H1 (cell line): ENCODE measurements around the gene FIP1L1.

Source experiments
- ASH2L ChIP-seq: fragments of 200-600, 300-600 bp; sonication (generic); IDR thresholded peaks from one replicate; pipeline ENCODE4 v1.7.1; 2017; ENCODE audit warnings: low read length
- CHD1 ChIP-seq: IDR thresholded peaks from 2 replicates; pipeline ENCODE4 v1.6.1; 2012; ENCODE audit warnings: low read depth, low read length, improper control_type of control experiment
- EZH2 ChIP-seq: fragments of 200-600 bp; sonication (generic); IDR thresholded peaks from 2 replicates; pipeline ENCODE4 v1.7.1; 2012; ENCODE audit warnings: low read depth, mild to moderate bottlenecking, moderate library complexity, low read length, inconsistent platforms; ENCODE audit not compliant: severe bottlenecking
- GTF2F1 ChIP-seq: IDR thresholded peaks from 2 replicates; pipeline ENCODE4 v1.6.1; 2012; ENCODE audit warnings: low read depth, low read length, improper control_type of control experiment, borderline replicate concordance
- HDAC2 ChIP-seq, 2 experiments: fragments of 300-600 bp in 1 of 2; sonication (generic) in 1 of 2; IDR thresholded peaks; 2 replicates each; pipeline ENCODE4 v1.6.1; 2011 to 2012; ENCODE audit warnings: low read depth in 2 of 2, low read length in 2 of 2, mild to moderate bottlenecking in 2 of 2, moderate library complexity in 2 of 2, borderline replicate concordance in 1 of 2, inconsistent platforms in 1 of 2
- MAFK ChIP-seq: IDR thresholded peaks from 2 replicates; pipeline ENCODE4 v1.6.1; 2012; ENCODE audit warnings: low read depth, mild to moderate bottlenecking, improper control_type of control experiment, low read length
- NANOG ChIP-seq: IDR thresholded peaks from 2 replicates; pipeline ENCODE4 v1.6.1; 2011; ENCODE audit warnings: low read length, low read depth, mild to moderate bottlenecking, inconsistent platforms; ENCODE audit not compliant: insufficient read depth, poor library complexity, severe bottlenecking
- NRF1 ChIP-seq: IDR thresholded peaks from 2 replicates; pipeline ENCODE4 v1.6.1; 2011; ENCODE audit warnings: mild to moderate bottlenecking, low read depth, low read length, improper control_type of control experiment
- POLR2A ChIP-seq, 2 experiments: IDR thresholded peaks; 1 replicate in 1 of 2; 2 replicates in 1 of 2; pipeline ENCODE4 v1.6.1; 2011; ENCODE audit warnings: low read depth in 2 of 2, low read length in 2 of 2, mild to moderate bottlenecking in 2 of 2; ENCODE audit errors: control extremely low read depth in 1 of 2
- RFX5 ChIP-seq: IDR thresholded peaks from 2 replicates; pipeline ENCODE4 v1.6.1; 2011; ENCODE audit warnings: low read depth, low read length, improper control_type of control experiment, borderline replicate concordance
- SP1 ChIP-seq: IDR thresholded peaks from 2 replicates; pipeline ENCODE4 v1.6.1; 2011; ENCODE audit warnings: low read depth, low read length
- ZNF274 ChIP-seq: IDR thresholded peaks from 2 replicates; pipeline ENCODE4 v1.7.0; 2012; ENCODE audit warnings: low read length, borderline replicate concordance; ENCODE audit errors: extremely low read depth
- TF ChIP-seq, protein P1 (sequence below), 3 experiments: IDR thresholded peaks; 1 replicate in 2 of 3; 2 replicates in 1 of 3; pipeline versions ENCODE4 v1.5.1 to v1.6.1; 2011; ENCODE audit warnings: low read length in 3 of 3, mild to moderate bottlenecking in 3 of 3, inconsistent platforms in 2 of 3, low read depth in 1 of 3, moderate library complexity in 1 of 3; ENCODE audit not compliant: insufficient read depth in 1 of 3; ENCODE audit errors: control extremely low read depth in 1 of 3
- TF ChIP-seq, protein P2 (sequence below): IDR thresholded peaks from 2 replicates; pipeline ENCODE4 v1.6.1; 2012; ENCODE audit warnings: low read length, inconsistent platforms

DNA sequence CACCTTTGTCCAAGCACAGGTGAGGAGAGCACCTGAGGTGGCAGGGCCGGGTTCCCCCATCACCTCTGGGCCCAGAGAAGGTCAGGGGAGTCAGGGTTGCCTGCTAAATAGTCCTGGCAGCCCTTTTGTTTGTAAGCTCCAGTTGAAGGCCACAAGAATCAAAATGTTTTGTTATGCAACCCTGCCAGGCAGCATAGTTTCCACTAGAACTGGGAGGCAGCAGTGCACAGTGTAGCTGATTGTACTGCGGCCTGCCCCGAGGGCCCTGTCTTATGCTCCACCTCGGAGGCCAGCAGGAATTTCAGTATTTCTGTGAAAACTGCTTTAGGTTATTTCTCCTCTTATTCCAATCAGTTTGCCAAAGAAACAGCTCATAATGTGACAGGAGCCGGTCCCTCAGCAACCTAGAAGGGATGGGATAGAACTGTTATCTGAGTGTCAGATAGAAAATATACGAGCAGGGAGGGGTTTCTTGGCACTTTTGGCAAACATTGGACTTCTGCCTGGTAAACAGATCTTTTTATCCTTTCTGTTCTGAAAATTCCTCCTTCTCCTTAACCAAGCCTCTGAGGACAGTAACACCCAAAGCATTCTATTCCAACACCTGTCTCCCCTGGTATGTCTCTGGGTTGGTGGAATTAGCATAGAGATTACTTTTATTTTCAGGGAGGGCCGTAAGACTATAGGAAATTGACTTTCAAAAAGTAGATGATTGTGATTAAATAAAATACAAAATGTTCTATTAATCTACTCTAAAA, 120.2 kb downstream of the FIP1L1 start:
- TF ChIP-seq, protein P1, sequence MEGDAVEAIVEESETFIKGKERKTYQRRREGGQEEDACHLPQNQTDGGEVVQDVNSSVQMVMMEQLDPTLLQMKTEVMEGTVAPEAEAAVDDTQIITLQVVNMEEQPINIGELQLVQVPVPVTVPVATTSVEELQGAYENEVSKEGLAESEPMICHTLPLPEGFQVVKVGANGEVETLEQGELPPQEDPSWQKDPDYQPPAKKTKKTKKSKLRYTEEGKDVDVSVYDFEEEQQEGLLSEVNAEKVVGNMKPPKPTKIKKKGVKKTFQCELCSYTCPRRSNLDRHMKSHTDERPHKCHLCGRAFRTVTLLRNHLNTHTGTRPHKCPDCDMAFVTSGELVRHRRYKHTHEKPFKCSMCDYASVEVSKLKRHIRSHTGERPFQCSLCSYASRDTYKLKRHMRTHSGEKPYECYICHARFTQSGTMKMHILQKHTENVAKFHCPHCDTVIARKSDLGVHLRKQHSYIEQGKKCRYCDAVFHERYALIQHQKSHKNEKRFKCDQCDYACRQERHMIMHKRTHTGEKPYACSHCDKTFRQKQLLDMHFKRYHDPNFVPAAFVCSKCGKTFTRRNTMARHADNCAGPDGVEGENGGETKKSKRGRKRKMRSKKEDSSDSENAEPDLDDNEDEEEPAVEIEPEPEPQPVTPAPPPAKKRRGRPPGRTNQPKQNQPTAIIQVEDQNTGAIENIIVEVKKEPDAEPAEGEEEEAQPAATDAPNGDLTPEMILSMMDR (IDR thresholded peaks at IDR 0.05; ENCODE audit: control extremely low read depth in 1 of 3, insufficient read depth in 1 of 3, low read depth in 1 of 3, low read length in 3 of 3): no peak
- TF ChIP-seq NRF1 (no peak), ASH2L (no peak), RFX5 (no peak), MAFK (no peak), ZNF274 (no peak), GTF2F1 (no peak), POLR2A (IDR thresholded peaks at IDR 0.05; ENCODE audit: control extremely low read depth in 1 of 2, low read depth in 2 of 2, low read length in 2 of 2) (no peak), EZH2 (no peak), CHD1 (no peak), HDAC2 (IDR thresholded peaks at IDR 0.05; ENCODE audit: borderline replicate concordance in 1 of 2, low read depth in 2 of 2, low read length in 2 of 2) (no peak), SP1 (no peak), NANOG (no peak)
- TF ChIP-seq, protein P2, sequence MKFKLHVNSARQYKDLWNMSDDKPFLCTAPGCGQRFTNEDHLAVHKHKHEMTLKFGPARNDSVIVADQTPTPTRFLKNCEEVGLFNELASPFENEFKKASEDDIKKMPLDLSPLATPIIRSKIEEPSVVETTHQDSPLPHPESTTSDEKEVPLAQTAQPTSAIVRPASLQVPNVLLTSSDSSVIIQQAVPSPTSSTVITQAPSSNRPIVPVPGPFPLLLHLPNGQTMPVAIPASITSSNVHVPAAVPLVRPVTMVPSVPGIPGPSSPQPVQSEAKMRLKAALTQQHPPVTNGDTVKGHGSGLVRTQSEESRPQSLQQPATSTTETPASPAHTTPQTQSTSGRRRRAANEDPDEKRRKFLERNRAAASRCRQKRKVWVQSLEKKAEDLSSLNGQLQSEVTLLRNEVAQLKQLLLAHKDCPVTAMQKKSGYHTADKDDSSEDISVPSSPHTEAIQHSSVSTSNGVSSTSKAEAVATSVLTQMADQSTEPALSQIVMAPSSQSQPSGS: no peak
